Fibroblast of lung (primary cell): ENCODE data around the gene FNIP1.

ENCODE experiments used
- CTCF ChIP-seq, 2 donors: IDR thresholded peaks in 1 of 2; conservative IDR thresholded peaks in 1 of 2; 1 replicate in 1 of 2; 2 replicates in 1 of 2; pipeline ENCODE4 v1.5.1; 2011 to 2012; ENCODE audit warnings: low read length in 2 of 2, control low read depth in 1 of 2, inconsistent platforms in 1 of 2, low read depth in 1 of 2, mild to moderate bottlenecking in 1 of 2
- EZH2 ChIP-seq: IDR thresholded peaks from 2 replicates; pipeline ENCODE4 v1.5.1; 2012; ENCODE audit warnings: low read length, control low read depth, mild to moderate bottlenecking; ENCODE audit errors: missing control alignments

GRCh38 chr5:131649161-131649560, 147.7 kb downstream of the FNIP1 start:
- TF ChIP-seq CTCF (conservative IDR thresholded peaks at IDR 0.05 in 1 of 2, IDR thresholded peaks at IDR 0.05 in 1 of 2; ENCODE audit: low read depth in 1 of 2, low read length in 2 of 2), result no peak
- TF ChIP-seq EZH2, result no peak
